ENCODE data around the gene PITPNM3. TPM values are rescaled to one million over a fixed set of nuclear protein-coding genes. Genes with fewer than 3 reads are reported as not detected.
A peak's percentile ranks its signal among the peaks of the same experiment; 100 is the strongest.

The PITPNM3 gene
- polyA plus RNA-seq, 1 donor = 1.4 TPM

- no peaks in the 10 kb centered on the region for H3K4me1 ChIP-seq (ENCODE audit: control insufficient read depth, insufficient read depth, low read length)
- H3K9me3 ChIP-seq (ENCODE audit: control insufficient read depth, low read depth, low read length) = no peaks in the 10 kb centered on the region
- no CpG with 5 or more reads among the region's 7 CpGs for WGBS (ENCODE audit: insufficient coverage, low lambda C conversion rate)
- no peak for DNase-seq
- no peak overlapping the region for H3K27ac ChIP-seq (ENCODE audit: low read length)
- H3K36me3 ChIP-seq (ENCODE audit: control insufficient read depth, insufficient read depth, low read length) = no peaks in the 10 kb centered on the region
- H3K27me3 ChIP-seq (ENCODE audit: control insufficient read depth, insufficient read depth, low read length) = no peaks in the 10 kb centered on the region
- no peak overlapping the region for H3K4me3 ChIP-seq (ENCODE audit: low read length)
Measured at GRCh38 chr17:6427279-6427781, 129.0 kb downstream of the PITPNM3 start.

GRCh38 chr17:6426356-6427101 lies 129.8 kb downstream of the PITPNM3 start:
- DNase-seq = no peak
- H3K27ac ChIP-seq (ENCODE audit: low read length) = no peak overlapping the region
- WGBS (ENCODE audit: insufficient coverage, low lambda C conversion rate) = no CpG with 5 or more reads among the region's 25 CpGs
- no peak overlapping the region for H3K4me3 ChIP-seq (ENCODE audit: low read length)
- H3K36me3 ChIP-seq (ENCODE audit: control insufficient read depth, insufficient read depth, low read length) = no peaks in the 10 kb centered on the region
- H3K27me3 ChIP-seq (ENCODE audit: control insufficient read depth, insufficient read depth, low read length) = no peaks in the 10 kb centered on the region
- no peaks in the 10 kb centered on the region for H3K9me3 ChIP-seq (ENCODE audit: control insufficient read depth, low read depth, low read length)
- H3K4me1 ChIP-seq (ENCODE audit: control insufficient read depth, insufficient read depth, low read length) = no peaks in the 10 kb centered on the region

- H3K9me3 ChIP-seq (ENCODE audit: control insufficient read depth, low read depth, low read length) = no peaks in the 10 kb centered on the region
- H3K36me3 ChIP-seq (ENCODE audit: control insufficient read depth, insufficient read depth, low read length) = no peaks in the 10 kb centered on the region
- WGBS (ENCODE audit: insufficient coverage, low lambda C conversion rate) = no CpG with 5 or more reads among the region's 18 CpGs
- no peak for DNase-seq
- H3K27ac ChIP-seq (ENCODE audit: low read length) = no peak overlapping the region
- no peaks in the 10 kb centered on the region for H3K27me3 ChIP-seq (ENCODE audit: control insufficient read depth, insufficient read depth, low read length)
- no peaks in the 10 kb centered on the region for H3K4me1 ChIP-seq (ENCODE audit: control insufficient read depth, insufficient read depth, low read length)
- H3K4me3 ChIP-seq (ENCODE audit: low read length) = no peak overlapping the region
Measured at GRCh38 chr17:6425407-6425806, 130.9 kb downstream of the PITPNM3 start.

GRCh38 chr17:6423931-6424330 lies 132.4 kb downstream of the PITPNM3 start:
- no peak overlapping the region for H3K4me3 ChIP-seq (ENCODE audit: low read length)
- no peaks in the 10 kb centered on the region for H3K4me1 ChIP-seq (ENCODE audit: control insufficient read depth, insufficient read depth, low read length)
- no peak overlapping the region for H3K27ac ChIP-seq (ENCODE audit: low read length)
- DNase-seq = no peak
- H3K9me3 ChIP-seq (ENCODE audit: control insufficient read depth, low read depth, low read length) = no peaks in the 10 kb centered on the region
- no peaks in the 10 kb centered on the region for H3K36me3 ChIP-seq (ENCODE audit: control insufficient read depth, insufficient read depth, low read length)
- H3K27me3 ChIP-seq (ENCODE audit: control insufficient read depth, insufficient read depth, low read length) = no peaks in the 10 kb centered on the region
- WGBS (ENCODE audit: insufficient coverage, low lambda C conversion rate) = no CpG with 5 or more reads among the region's 14 CpGs

- H3K27ac ChIP-seq (ENCODE audit: low read length) = no peak overlapping the region
- no peaks in the 10 kb centered on the region for H3K36me3 ChIP-seq (ENCODE audit: control insufficient read depth, insufficient read depth, low read length)
- WGBS (ENCODE audit: insufficient coverage, low lambda C conversion rate) = 60% methylated on average over 1 of the region's 13 CpGs
- no peaks in the 10 kb centered on the region for H3K27me3 ChIP-seq (ENCODE audit: control insufficient read depth, insufficient read depth, low read length)
- no peak overlapping the region for H3K4me3 ChIP-seq (ENCODE audit: low read length)
- H3K9me3 ChIP-seq (ENCODE audit: control insufficient read depth, low read depth, low read length) = no peaks in the 10 kb centered on the region
- no peak for DNase-seq
- H3K4me1 ChIP-seq (ENCODE audit: control insufficient read depth, insufficient read depth, low read length) = no peaks in the 10 kb centered on the region
Measured at GRCh38 chr17:6422654-6423241, 133.6 kb downstream of the PITPNM3 start.

- no peaks in the 10 kb centered on the region for H3K36me3 ChIP-seq (ENCODE audit: control insufficient read depth, insufficient read depth, low read length)
- H3K27me3 ChIP-seq (ENCODE audit: control insufficient read depth, insufficient read depth, low read length) = no peaks in the 10 kb centered on the region
- WGBS (ENCODE audit: insufficient coverage, low lambda C conversion rate) = 94% methylated on average over 2 of the region's 13 CpGs
- DNase-seq = peak; percentile 55 to 62
- no peaks in the 10 kb centered on the region for H3K9me3 ChIP-seq (ENCODE audit: control insufficient read depth, low read depth, low read length)
- H3K27ac ChIP-seq (ENCODE audit: low read length) = no peak overlapping the region
- no peak overlapping the region for H3K4me3 ChIP-seq (ENCODE audit: low read length)
- H3K4me1 ChIP-seq (ENCODE audit: control insufficient read depth, insufficient read depth, low read length) = no peaks in the 10 kb centered on the region
Measured at GRCh38 chr17:6421700-6422604, 134.4 kb downstream of the PITPNM3 start.

GRCh38 chr17:6420173-6420641 lies 136.1 kb downstream of the PITPNM3 start:
- WGBS (ENCODE audit: insufficient coverage, low lambda C conversion rate) = no CpG with 5 or more reads among the region's 13 CpGs
- Histone ChIP-seq H3K4me3 (ENCODE audit: low read length) (no peak overlapping the region), H3K9me3 (ENCODE audit: control insufficient read depth, low read depth, low read length) (no peaks in the 10 kb centered on the region), H3K27ac (ENCODE audit: low read length) (no peak overlapping the region), H3K36me3 (ENCODE audit: control insufficient read depth, insufficient read depth, low read length) (no peaks in the 10 kb centered on the region), H3K27me3 (ENCODE audit: control insufficient read depth, insufficient read depth, low read length) (no peaks in the 10 kb centered on the region), H3K4me1 (ENCODE audit: control insufficient read depth, insufficient read depth, low read length) (no peaks in the 10 kb centered on the region)
- no peak for DNase-seq

GRCh38 chr17:6415616-6416015 lies 140.7 kb downstream of the PITPNM3 start:
- DNase-seq = no peak

GRCh38 chr17:6413065-6413464 lies 143.3 kb downstream of the PITPNM3 start:
- DNase-seq = no peak
- H3K27me3 ChIP-seq (ENCODE audit: control insufficient read depth, insufficient read depth, low read length) = no peaks in the 10 kb centered on the region
- WGBS (ENCODE audit: insufficient coverage, low lambda C conversion rate) = no CpG with 5 or more reads among the region's 1 CpG

More at GRCh38 chr17:6415616-6416015, 140.7 kb downstream of the PITPNM3 start:
- no peaks in the 10 kb centered on the region for H3K4me1 ChIP-seq (ENCODE audit: control insufficient read depth, insufficient read depth, low read length)
- H3K4me3 ChIP-seq (ENCODE audit: low read length) = no peak overlapping the region
- H3K36me3 ChIP-seq (ENCODE audit: control insufficient read depth, insufficient read depth, low read length) = no peaks in the 10 kb centered on the region
- H3K27me3 ChIP-seq (ENCODE audit: control insufficient read depth, insufficient read depth, low read length) = no peaks in the 10 kb centered on the region
- no peak overlapping the region for H3K27ac ChIP-seq (ENCODE audit: low read length)
- H3K9me3 ChIP-seq (ENCODE audit: control insufficient read depth, low read depth, low read length) = no peaks in the 10 kb centered on the region
- WGBS (ENCODE audit: insufficient coverage, low lambda C conversion rate) = no CpG with 5 or more reads among the region's 8 CpGs

GRCh38 chr17:6408735-6409134 lies 147.6 kb downstream of the PITPNM3 start:
- Histone ChIP-seq H3K27me3 (ENCODE audit: control insufficient read depth, insufficient read depth, low read length) (no peaks in the 10 kb centered on the region), H3K4me1 (ENCODE audit: control insufficient read depth, insufficient read depth, low read length) (no peaks in the 10 kb centered on the region), H3K4me3 (ENCODE audit: low read length) (no peak overlapping the region), H3K27ac (ENCODE audit: low read length) (no peak overlapping the region), H3K36me3 (ENCODE audit: control insufficient read depth, insufficient read depth, low read length) (no peaks in the 10 kb centered on the region), H3K9me3 (ENCODE audit: control insufficient read depth, low read depth, low read length) (no peaks in the 10 kb centered on the region)
- WGBS (ENCODE audit: insufficient coverage, low lambda C conversion rate) = no CpG with 5 or more reads among the region's 10 CpGs
- no peak for DNase-seq

More at GRCh38 chr17:6413065-6413464, 143.3 kb downstream of the PITPNM3 start:
- Histone ChIP-seq H3K4me1 (ENCODE audit: control insufficient read depth, insufficient read depth, low read length) (no peaks in the 10 kb centered on the region), H3K4me3 (ENCODE audit: low read length) (no peak overlapping the region), H3K27ac (ENCODE audit: low read length) (no peak overlapping the region), H3K9me3 (ENCODE audit: control insufficient read depth, low read depth, low read length) (no peaks in the 10 kb centered on the region), H3K36me3 (ENCODE audit: control insufficient read depth, insufficient read depth, low read length) (no peaks in the 10 kb centered on the region)

Measured in large intestine (tissue), 3 donors.